Activated CD4-positive, alpha-beta memory T cell treated with anti-CD3 and anti-CD28 coated beads for 36 hours (primary cell): Measurements from ENCODE around the gene DPF3. TPM values are rescaled to one million over a fixed set of nuclear protein-coding genes. Genes with fewer than 3 reads are reported as not detected.
A peak's percentile ranks its signal among the peaks of the same experiment; 100 is the strongest.

Source experiments
- CTCF ChIA-PET: fragments of 350-600 bp; sonication (Branson Sonifier 250); formaldehyde crosslinking; loops from one replicate; lab custom pipeline; 2021; ENCODE audit warnings: antibody characterized with exemption, inconsistent platforms; lab: Charles Lee
- POLR2A ChIA-PET: fragments of 350-600 bp; sonication (Branson Sonifier 250); formaldehyde crosslinking; loops from one replicate; lab custom pipeline; 2021; ENCODE audit warnings: antibody characterized with exemption; lab: Charles Lee
- DNase-seq: peaks from one replicate; pipeline ENCODE4 v3.0.0-alpha.2; 2020
- H3K27ac Mint-ChIP-seq: one replicate; pipeline ENCODE4 v1.8.0; 2021; ENCODE audit warnings: mixed read lengths
- H3K27me3 Mint-ChIP-seq: one replicate; pipeline ENCODE4 v1.8.0; 2021; ENCODE audit warnings: mixed read lengths
- H3K36me3 Mint-ChIP-seq: one replicate; pipeline ENCODE4 v1.8.0; 2021; ENCODE audit warnings: mixed read lengths
- H3K4me1 Mint-ChIP-seq: one replicate; pipeline ENCODE4 v1.8.0; 2021; ENCODE audit warnings: low read depth, mixed read lengths
- H3K4me3 Mint-ChIP-seq: one replicate; pipeline ENCODE4 v1.8.0; 2021; ENCODE audit warnings: mild to moderate bottlenecking, mixed read lengths
- H3K9me3 Mint-ChIP-seq: one replicate; pipeline ENCODE4 v1.8.0; 2021; ENCODE audit warnings: mixed read lengths
- intact Hi-C: fragments of 100-400 bp; cut with micrococcal nuclease; formaldehyde crosslinking; loops from one replicate; pipeline ENCODE4 v1.15.1; 2023
- total RNA-seq, 2 experiments: library from RNA; stranded (reverse); gene quantifications; one replicate each; pipeline ENCODE4 v1.2.3, GENCODE V29; 2021

DPF3 gene
- total RNA-seq, 2 experiments from 2014 or later, result 0.24 to 0.39 TPM

GRCh38 chr14:72924337-72924736, 30.4 kb upstream of the DPF3 start:
- no peaks in the 10 kb centered on the region for H3K36me3 Mint-ChIP-seq
- CTCF ChIA-PET, result no interaction called here

GRCh38 chr14:72921396-72921795, 27.5 kb upstream of the DPF3 start:
- DNase-seq, result no peak
- no peak overlapping the region for H3K4me3 Mint-ChIP-seq
- no peaks in the 10 kb centered on the region for H3K9me3 Mint-ChIP-seq
- CTCF ChIA-PET, result interaction anchor here (0.5 to 2.1 kb wide), 4 partner anchors 17 to 67 kb away, joined by 3 to 5 read pairs (median 4); partner anchors contain the start of gene DPF3
- POLR2A ChIA-PET, result no interaction called here
- intact Hi-C loops, result no loop called here
- H3K27ac Mint-ChIP-seq, result no peak overlapping the region
- peaks cover 5% of the 10 kb centered on the region for H3K4me1 Mint-ChIP-seq
- peaks cover 4% of the 10 kb centered on the region for H3K27me3 Mint-ChIP-seq
- no peaks in the 10 kb centered on the region for H3K36me3 Mint-ChIP-seq

More at GRCh38 chr14:72924337-72924736, 30.4 kb upstream of the DPF3 start:
- POLR2A ChIA-PET, result no interaction called here
- Mint-ChIP-seq H3K27ac (no peak overlapping the region), H3K27me3 (peaks cover 4% of the 10 kb centered on the region), H3K4me3 (no peak overlapping the region), H3K9me3 (no peaks in the 10 kb centered on the region), H3K4me1 (peaks cover 8% of the 10 kb centered on the region)
- intact Hi-C loops, result no loop called here
- DNase-seq, result no peak

GRCh38 chr14:72920008-72920407, 26.1 kb upstream of the DPF3 start:
- POLR2A ChIA-PET, result no interaction called here
- Mint-ChIP-seq H3K27ac (no peak overlapping the region), H3K9me3 (no peaks in the 10 kb centered on the region), H3K36me3 (no peaks in the 10 kb centered on the region), H3K4me1 (no peaks in the 10 kb centered on the region), H3K4me3 (no peak overlapping the region), H3K27me3 (peaks cover 4% of the 10 kb centered on the region)
- CTCF ChIA-PET, result no interaction called here
- intact Hi-C loops, result no loop called here
- DNase-seq, result no peak

- Mint-ChIP-seq H3K4me1 (no peaks in the 10 kb centered on the region), H3K4me3 (no peak overlapping the region), H3K27ac (no peak overlapping the region), H3K9me3 (no peaks in the 10 kb centered on the region), H3K36me3 (no peaks in the 10 kb centered on the region), H3K27me3 (peaks cover 4% of the 10 kb centered on the region)
- POLR2A ChIA-PET, result no interaction called here
- CTCF ChIA-PET, result interaction anchor here (1.5 to 2.0 kb wide), 2 partner anchors 31 to 403 kb away, joined by 6 to 7 read pairs; no protein-coding TSS in a partner anchor
- intact Hi-C loops, result no loop called here
- no peak for DNase-seq
Observed at GRCh38 chr14:72917094-72917802, 23.3 kb upstream of the DPF3 start.

- no peaks in the 10 kb centered on the region for H3K36me3 Mint-ChIP-seq
- no peak overlapping the region for H3K27ac Mint-ChIP-seq
- DNase-seq, result no peak
- intact Hi-C loops, result no loop called here
- ChIA-PET CTCF (interaction anchor here (2.0 kb wide), 1 partner anchor 402 kb away, joined by 6 read pairs; no protein-coding TSS in a partner anchor), POLR2A (no interaction called here)
- no peak overlapping the region for H3K4me3 Mint-ChIP-seq
- no peaks in the 10 kb centered on the region for H3K4me1 Mint-ChIP-seq
- H3K27me3 Mint-ChIP-seq, result peaks cover 4% of the 10 kb centered on the region
- H3K9me3 Mint-ChIP-seq, result no peaks in the 10 kb centered on the region
Observed at GRCh38 chr14:72916174-72916573, 22.3 kb upstream of the DPF3 start.

- Mint-ChIP-seq H3K36me3 (no peaks in the 10 kb centered on the region), H3K4me3 (no peak overlapping the region), H3K27ac (no peak overlapping the region), H3K9me3 (no peaks in the 10 kb centered on the region), H3K27me3 (peaks cover 2% of the 10 kb centered on the region), H3K4me1 (no peaks in the 10 kb centered on the region)
- CTCF ChIA-PET, result no interaction called here
- no peak for DNase-seq
- POLR2A ChIA-PET, result no interaction called here
- intact Hi-C loops, result no loop called here
Observed at GRCh38 chr14:72913809-72914208, 19.9 kb upstream of the DPF3 start.

GRCh38 chr14:72909163-72909562, 15.3 kb upstream of the DPF3 start:
- ChIA-PET POLR2A (no interaction called here), CTCF (interaction anchor here (2.6 kb wide), 1 partner anchor 393 kb away, joined by 40 read pairs; no protein-coding TSS in a partner anchor)
- Mint-ChIP-seq H3K9me3 (no peaks in the 10 kb centered on the region), H3K36me3 (no peaks in the 10 kb centered on the region), H3K27me3 (peaks cover 8% of the 10 kb centered on the region), H3K27ac (no peak overlapping the region), H3K4me3 (no peak overlapping the region), H3K4me1 (no peaks in the 10 kb centered on the region)
- intact Hi-C loops, result no loop called here
- no peak for DNase-seq

- no peak overlapping the region for H3K27ac Mint-ChIP-seq
- peaks cover 6% of the 10 kb centered on the region for H3K27me3 Mint-ChIP-seq
- H3K4me1 Mint-ChIP-seq, result no peaks in the 10 kb centered on the region
- H3K4me3 Mint-ChIP-seq, result no peak overlapping the region
- ChIA-PET POLR2A (no interaction called here), CTCF (interaction anchor here (0.6 to 2.6 kb wide), 2 partner anchors 8 to 392 kb away, joined by 4 to 40 read pairs; no protein-coding TSS in a partner anchor)
- DNase-seq, result no peak
- intact Hi-C loops, result no loop called here
- H3K36me3 Mint-ChIP-seq, result no peaks in the 10 kb centered on the region
- no peaks in the 10 kb centered on the region for H3K9me3 Mint-ChIP-seq
Observed at GRCh38 chr14:72907886-72908285, 14.0 kb upstream of the DPF3 start.

- no peak overlapping the region for H3K27ac Mint-ChIP-seq
- ChIA-PET POLR2A (no interaction called here), CTCF (interaction anchor here (7.8 kb wide), 1 partner anchor 391 kb away, joined by 278 read pairs; no protein-coding TSS in a partner anchor)
- no peaks in the 10 kb centered on the region for H3K9me3 Mint-ChIP-seq
- no peaks in the 10 kb centered on the region for H3K36me3 Mint-ChIP-seq
- H3K4me3 Mint-ChIP-seq, result no peak overlapping the region
- peaks cover 6% of the 10 kb centered on the region for H3K27me3 Mint-ChIP-seq
- no peak for DNase-seq
- intact Hi-C loops, result no loop called here
- H3K4me1 Mint-ChIP-seq, result no peaks in the 10 kb centered on the region
Observed at GRCh38 chr14:72906879-72907278, 13.0 kb upstream of the DPF3 start.

GRCh38 chr14:72906316-72906715, 12.4 kb upstream of the DPF3 start:
- intact Hi-C loops, result no loop called here
- no peaks in the 10 kb centered on the region for H3K9me3 Mint-ChIP-seq
- no peak overlapping the region for H3K27ac Mint-ChIP-seq
- DNase-seq, result no peak
- no peaks in the 10 kb centered on the region for H3K4me1 Mint-ChIP-seq
- no peak overlapping the region for H3K4me3 Mint-ChIP-seq
- CTCF ChIA-PET, result interaction anchor here (0.6 to 7.8 kb wide), 5 partner anchors 12 to 430 kb away, joined by 3 to 278 read pairs (median 18); partner anchors contain the start of gene DPF3
- H3K27me3 Mint-ChIP-seq, result peaks cover 6% of the 10 kb centered on the region
- H3K36me3 Mint-ChIP-seq, result no peaks in the 10 kb centered on the region
- POLR2A ChIA-PET, result no interaction called here

GRCh38 chr14:72904840-72905561, 11.1 kb upstream of the DPF3 start:
- H3K27me3 Mint-ChIP-seq, result peaks cover 6% of the 10 kb centered on the region
- H3K27ac Mint-ChIP-seq, result no peak overlapping the region

GRCh38 chr14:72904218-72904617, 10.3 kb upstream of the DPF3 start:
- Mint-ChIP-seq H3K27ac (no peak overlapping the region), H3K4me3 (no peak overlapping the region), H3K9me3 (no peaks in the 10 kb centered on the region), H3K27me3 (peaks cover 6% of the 10 kb centered on the region), H3K4me1 (no peaks in the 10 kb centered on the region), H3K36me3 (no peaks in the 10 kb centered on the region)
- no peak for DNase-seq
- CTCF ChIA-PET, result interaction anchor here (0.7 to 7.8 kb wide), 20 partner anchors 8 to 425 kb away, joined by 3 to 278 read pairs (median 4); partner anchors contain the start of genes DCAF4 and DPF3
- intact Hi-C loops, result no loop called here
- POLR2A ChIA-PET, result no interaction called here

More at GRCh38 chr14:72904840-72905561, 11.1 kb upstream of the DPF3 start:
- no peaks in the 10 kb centered on the region for H3K9me3 Mint-ChIP-seq
- intact Hi-C loops, result loop anchor here (1.0 kb wide), 1 partner anchor 388 kb away; no protein-coding TSS in a partner anchor
- no peaks in the 10 kb centered on the region for H3K4me1 Mint-ChIP-seq
- H3K4me3 Mint-ChIP-seq, result no peak overlapping the region
- ChIA-PET CTCF (interaction anchor here (0.7 to 7.8 kb wide), 23 partner anchors 9 to 425 kb away, joined by 3 to 278 read pairs (median 5); partner anchors contain the start of genes DCAF4 and DPF3), POLR2A (no interaction called here)
- peak; percentile 71 for DNase-seq
- no peaks in the 10 kb centered on the region for H3K36me3 Mint-ChIP-seq
